Measurements from ENCODE around the gene ARHGAP26.

The ARHGAP26 gene

DNA sequence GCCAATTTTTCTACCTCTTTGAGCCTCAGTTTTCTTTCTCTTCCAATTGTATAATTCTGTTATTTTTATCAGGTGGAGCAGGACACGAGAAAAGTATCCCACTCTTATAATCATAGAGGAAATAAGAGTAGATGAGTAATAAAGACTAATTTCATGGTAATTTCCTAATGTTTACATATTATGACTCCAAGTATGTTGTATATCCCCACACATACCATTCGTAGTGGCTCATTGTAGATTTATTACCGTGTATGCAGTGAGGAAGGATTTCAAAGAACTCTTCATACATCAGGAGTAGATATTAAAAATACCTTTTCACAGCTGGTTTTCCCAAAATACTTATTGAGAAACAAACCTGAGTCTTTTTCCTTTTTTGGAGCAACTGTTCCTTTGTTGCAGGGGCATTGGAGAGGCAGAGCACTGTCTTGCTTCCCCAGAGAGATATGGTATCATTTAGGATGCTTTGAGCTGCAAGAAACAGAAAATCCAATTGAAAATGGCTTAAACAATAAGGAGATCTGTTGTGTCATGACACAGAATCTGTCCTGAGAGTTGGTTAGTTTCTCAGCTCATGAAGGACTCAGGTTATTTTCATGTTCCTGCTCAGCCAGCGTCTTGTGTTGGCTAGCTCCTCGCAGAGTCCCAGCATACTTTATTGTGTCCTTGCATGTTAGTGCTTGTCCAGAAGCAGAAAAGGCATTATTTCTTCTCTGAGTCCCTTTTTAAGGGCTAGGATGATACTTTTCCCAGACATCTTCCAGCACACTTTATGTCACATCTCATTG is 291.2 kb downstream of the ARHGAP26 start:
- no peak for DNase-seq (ENCODE audit: low read depth in 2 of 2)

DNA sequence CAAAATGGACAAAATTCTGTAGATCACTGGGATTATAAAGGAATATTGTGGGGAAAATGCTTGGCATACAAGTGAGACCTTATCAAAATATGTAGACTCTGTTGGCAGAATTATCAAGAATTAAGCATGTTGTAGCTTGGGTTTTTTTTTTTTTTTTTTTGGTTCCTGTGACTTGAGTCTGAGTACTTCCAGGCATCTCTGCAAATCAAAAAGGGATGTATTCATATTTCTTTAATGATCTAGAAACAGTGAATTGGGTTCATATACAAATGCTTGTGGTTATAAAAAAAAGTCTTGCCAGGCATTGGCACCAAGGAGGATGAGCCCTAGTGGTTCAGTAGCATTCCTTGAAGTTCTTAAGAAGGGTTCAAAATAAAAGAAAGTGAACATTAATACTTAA is 292.2 kb downstream of the ARHGAP26 start:
- no peak for DNase-seq (ENCODE audit: low read depth in 2 of 2)

- no peak for DNase-seq (ENCODE audit: low read depth in 2 of 2)
Observed at GRCh38 chr5:143063175-143063970, 293.2 kb downstream of the ARHGAP26 start.

DNA sequence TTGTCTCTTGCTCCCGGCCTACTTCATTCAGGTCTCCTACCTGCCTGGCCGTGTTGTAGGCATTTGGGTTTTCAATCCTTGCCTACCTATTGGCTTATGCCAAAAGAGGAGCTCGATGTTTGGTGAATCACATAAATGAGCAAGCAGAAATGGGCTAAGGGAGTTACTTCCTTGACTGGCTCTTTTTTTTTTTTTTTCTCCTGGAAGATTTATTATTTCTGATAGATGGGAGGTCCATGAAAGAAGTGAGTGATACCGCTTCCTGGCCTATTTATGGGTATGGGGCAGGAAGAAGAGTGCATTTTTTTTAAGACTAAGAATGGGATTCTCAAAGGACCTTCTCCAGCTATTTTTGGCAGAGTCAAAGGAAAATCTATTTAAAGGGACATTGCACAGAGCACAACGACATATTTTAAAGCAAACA is 294.1 kb downstream of the ARHGAP26 start:
- DNase-seq (ENCODE audit: low read depth in 2 of 2), result no peak

DNA sequence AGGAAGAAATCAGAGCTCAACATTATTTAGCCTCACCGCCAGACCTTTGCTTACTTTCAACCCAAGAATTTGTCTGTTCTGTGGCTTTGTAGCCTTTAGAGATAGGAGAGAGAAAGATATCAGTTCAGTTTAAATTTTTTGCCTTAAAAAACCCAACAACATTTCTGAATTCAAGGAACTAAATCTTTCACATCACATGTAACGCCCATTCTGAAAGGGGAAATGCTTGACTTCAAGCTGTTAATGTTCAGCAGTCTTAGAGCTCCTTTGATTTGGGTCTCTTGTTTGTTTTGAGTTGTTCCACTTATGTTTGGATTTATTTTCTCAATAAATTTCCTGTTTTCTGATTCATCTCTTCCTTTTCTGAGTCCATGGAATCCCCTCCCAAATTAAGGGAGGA is 294.5 kb downstream of the ARHGAP26 start:
- DNase-seq (ENCODE audit: low read depth in 2 of 2), result no peak

GRCh38 chr5:143065185-143065965 is 295.2 kb downstream of the ARHGAP26 start:
- no peak for DNase-seq (ENCODE audit: low read depth in 2 of 2)

GRCh38 chr5:143065996-143066522 is 295.9 kb downstream of the ARHGAP26 start:
- DNase-seq (ENCODE audit: low read depth in 2 of 2), result no peak

DNA sequence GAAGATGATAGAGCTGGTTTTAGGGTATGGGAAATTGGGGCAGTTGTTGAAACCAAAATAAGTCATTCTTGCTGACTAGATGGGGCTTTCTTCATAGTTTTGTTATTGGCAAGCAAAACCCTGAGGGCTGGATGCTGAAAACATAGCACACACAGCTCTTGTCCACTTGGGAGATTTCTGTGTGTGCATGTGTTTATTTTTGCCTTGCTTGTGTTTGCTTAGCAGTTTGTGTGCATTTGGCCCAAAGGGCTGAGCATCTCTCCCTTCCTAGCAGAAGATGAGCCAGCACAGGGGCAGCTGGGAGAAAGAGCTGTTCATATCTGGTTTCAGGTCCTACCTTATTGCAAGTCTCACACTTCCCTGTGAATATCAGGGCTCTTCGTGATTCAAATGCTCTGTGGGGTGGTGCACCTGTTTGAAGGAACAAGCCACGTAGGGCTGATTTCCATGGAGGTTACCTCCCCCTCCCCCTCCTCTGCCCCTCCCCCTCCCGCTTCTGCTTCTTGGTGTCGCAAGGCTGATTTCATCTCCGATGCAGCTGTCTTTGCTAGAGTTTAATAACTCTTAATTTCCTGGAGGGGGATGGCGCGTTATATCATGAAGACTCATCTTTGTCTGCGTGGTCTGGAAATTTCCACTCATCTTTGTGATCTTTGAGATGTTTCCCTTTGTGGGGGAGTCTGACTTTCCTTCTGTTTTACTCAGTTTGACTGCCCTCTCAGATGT is 296.5 kb downstream of the ARHGAP26 start:
- DNase-seq (ENCODE audit: low read depth in 2 of 2), result peak; percentile 13 to 18

GRCh38 chr5:143068712-143069111 is 298.5 kb downstream of the ARHGAP26 start:
- DNase-seq (ENCODE audit: low read depth in 2 of 2), result no peak

DNA sequence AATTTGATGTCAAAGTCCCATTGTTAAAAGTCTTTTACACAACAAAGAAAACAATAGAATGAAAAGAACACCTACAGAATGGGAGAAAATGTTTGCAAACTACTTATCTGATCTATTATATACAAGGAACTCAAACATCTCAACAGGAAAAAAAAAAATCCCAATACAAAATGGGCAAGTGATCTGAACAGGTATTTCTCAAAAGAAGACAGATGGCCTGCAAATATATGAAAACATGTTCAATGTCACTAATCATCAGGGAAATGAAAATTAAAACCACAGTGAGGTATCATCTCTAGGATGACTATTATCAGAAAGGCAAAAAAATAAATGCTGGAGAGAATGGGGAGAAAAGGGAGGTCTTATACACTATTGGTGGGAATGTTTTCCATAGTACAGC is 301.8 kb downstream of the ARHGAP26 start:
- no peak for DNase-seq (ENCODE audit: low read depth in 2 of 2)

DNA sequence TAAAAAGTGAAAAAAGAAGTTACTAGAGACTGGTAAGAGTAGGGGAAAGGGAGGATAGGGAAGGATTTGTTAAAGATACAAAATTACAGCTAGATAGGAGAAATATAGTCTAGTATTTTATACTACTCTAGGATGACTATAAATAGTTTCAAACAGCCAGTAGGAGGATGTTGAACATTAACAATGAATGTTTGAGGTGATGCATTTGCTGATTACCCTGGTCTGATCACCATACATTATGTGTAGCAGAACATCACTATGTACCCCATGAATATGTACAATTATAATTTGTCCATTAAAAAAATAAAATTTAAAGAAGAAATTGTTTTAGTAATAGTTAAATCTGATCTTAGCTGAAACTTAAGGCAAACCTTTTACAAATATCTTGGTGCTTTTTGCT is 302.6 kb downstream of the ARHGAP26 start:
- no peak for DNase-seq (ENCODE audit: low read depth in 2 of 2)

DNA sequence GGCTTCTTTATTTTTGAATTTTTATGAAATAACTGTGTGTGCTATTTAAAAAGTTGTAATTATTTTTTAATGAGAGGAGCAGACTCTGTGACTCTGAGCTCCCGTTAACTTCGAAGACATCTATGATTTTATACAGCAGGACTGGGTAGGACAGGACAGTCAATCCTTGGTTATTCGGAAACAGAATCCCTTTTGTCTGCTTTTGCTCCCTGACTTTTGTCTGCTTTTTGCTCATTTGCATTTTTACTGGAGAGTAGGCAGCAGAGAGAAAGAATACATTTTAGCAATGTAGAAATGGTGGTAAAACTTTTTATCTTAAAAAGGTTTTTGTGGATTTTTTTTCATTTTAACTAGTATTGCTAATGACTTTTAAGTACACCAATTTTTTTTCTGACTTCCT is 303.6 kb downstream of the ARHGAP26 start:
- DNase-seq (ENCODE audit: low read depth in 2 of 2), result no peak

- no peak for DNase-seq (ENCODE audit: low read depth in 2 of 2)
Observed at GRCh38 chr5:143074414-143074996, 304.3 kb downstream of the ARHGAP26 start.

GRCh38 chr5:143076377-143076776 is 306.2 kb downstream of the ARHGAP26 start:
- DNase-seq (ENCODE audit: low read depth in 2 of 2), result no peak

- no peak for DNase-seq (ENCODE audit: low read depth in 2 of 2)
Observed at GRCh38 chr5:143077453-143078103, 307.4 kb downstream of the ARHGAP26 start.

GRCh38 chr5:143078313-143078712 is 308.1 kb downstream of the ARHGAP26 start:
- no peak for DNase-seq (ENCODE audit: low read depth in 2 of 2)

DNA sequence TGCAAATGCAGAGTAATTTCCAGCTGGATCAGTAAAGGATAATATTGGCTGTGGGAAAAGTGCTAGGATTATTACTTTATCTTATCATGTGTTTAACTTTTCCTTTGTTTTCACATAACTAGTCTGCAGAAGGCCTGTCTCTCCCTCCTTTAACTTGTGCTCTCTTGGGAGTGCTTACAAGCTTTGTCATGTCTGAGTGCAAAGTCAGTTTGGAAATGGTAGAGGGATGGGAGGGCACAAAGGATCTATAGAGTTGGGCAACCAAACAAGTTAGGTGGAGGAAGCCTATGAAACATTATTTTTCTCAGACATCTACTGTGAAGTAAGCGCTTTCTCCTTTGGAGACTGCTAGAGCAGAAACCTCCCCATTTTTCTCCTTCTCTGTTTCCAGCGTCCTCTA is 308.8 kb downstream of the ARHGAP26 start:
- DNase-seq (ENCODE audit: low read depth in 2 of 2), result no peak

- DNase-seq (ENCODE audit: low read depth in 2 of 2), result no peak
Observed at GRCh38 chr5:143080407-143080806, 310.2 kb downstream of the ARHGAP26 start.

DNA sequence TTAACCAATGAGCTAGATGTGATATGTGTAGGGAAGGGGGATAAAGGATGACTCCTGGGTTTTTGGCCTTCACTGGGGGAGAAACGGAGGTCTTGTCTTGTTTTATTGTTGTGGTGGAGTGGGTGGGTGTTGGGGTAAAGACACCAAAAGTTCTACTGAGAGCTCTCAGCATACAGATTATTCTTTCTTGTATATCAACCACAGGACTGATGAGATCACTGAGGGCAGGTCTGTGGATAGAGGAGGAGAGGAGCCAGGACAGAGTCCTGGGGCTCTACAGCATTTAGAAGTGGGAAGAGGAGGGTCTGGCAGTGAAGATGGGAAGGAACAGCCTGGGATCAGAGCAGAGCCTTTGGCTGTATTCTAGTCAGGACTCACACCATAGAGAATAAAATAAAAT is 310.8 kb downstream of the ARHGAP26 start:
- no peak for DNase-seq (ENCODE audit: low read depth in 2 of 2)

- DNase-seq (ENCODE audit: low read depth in 2 of 2), result no peak
Observed at GRCh38 chr5:143083006-143083405, 312.8 kb downstream of the ARHGAP26 start.

Data from activated CD4-positive, alpha-beta T cell treated with anti-CD3 and anti-CD28 coated beads for 24 hours (primary cell).